HG03064 (cell line): ENCODE data around the gene TRMT2A.

Experiments used
- ATAC-seq: cut with Tn5 transposase; IDR thresholded peaks from one replicate; pipeline ENCODE4 v1.9.1; 2021; ENCODE audit warnings: low read depth; ENCODE audit not compliant: unreplicated experiment

TRMT2A gene

GRCh38 chr22:20135806-20136602 lies 19.0 kb upstream of the TRMT2A start:
- ATAC-seq, result no peak

GRCh38 chr22:20135265-20135664 lies 18.2 kb upstream of the TRMT2A start:
- no peak for ATAC-seq

- ATAC-seq, result no peak
Observed at GRCh38 chr22:20133930-20134549, 17.0 kb upstream of the TRMT2A start.

- ATAC-seq, result no peak
Observed at GRCh38 chr22:20132686-20133246, 15.7 kb upstream of the TRMT2A start.

- ATAC-seq, result no peak
Observed at GRCh38 chr22:20131859-20132685, 15.0 kb upstream of the TRMT2A start.

GRCh38 chr22:20131597-20131858 lies 14.5 kb upstream of the TRMT2A start, which contains the start of gene ZDHHC8:
ZDHHC8 (plus strand) TSS chr22:20131804; CDS start chr22:20131948, 144 bp downstream.
- ATAC-seq, result peak; percentile 48

- peak; percentile 41 for ATAC-seq
Observed at GRCh38 chr22:20130731-20131596, 13.9 kb upstream of the TRMT2A start.

- no peak for ATAC-seq
Observed at GRCh38 chr22:20130319-20130718, 13.3 kb upstream of the TRMT2A start.

- ATAC-seq, result no peak
Observed at GRCh38 chr22:20129747-20130014, 12.7 kb upstream of the TRMT2A start.

- ATAC-seq, result no peak
Observed at GRCh38 chr22:20128902-20129746, 12.1 kb upstream of the TRMT2A start.

- no peak for ATAC-seq
Observed at GRCh38 chr22:20128619-20128901, 11.5 kb upstream of the TRMT2A start.

- ATAC-seq, result no peak
Observed at GRCh38 chr22:20127869-20128618, 11.0 kb upstream of the TRMT2A start.

GRCh38 chr22:20127318-20127868 lies 10.4 kb upstream of the TRMT2A start:
- ATAC-seq, result no peak

GRCh38 chr22:20126284-20127029 lies 9.4 kb upstream of the TRMT2A start:
- ATAC-seq, result no peak

- no peak for ATAC-seq
Observed at GRCh38 chr22:20125201-20126174, 8.5 kb upstream of the TRMT2A start.

- no peak for ATAC-seq
Observed at GRCh38 chr22:20124083-20124787, 7.2 kb upstream of the TRMT2A start.
